ENCODE results near the gene EYS.
"Not testable (repeated sequence)": the region's sequence is repeated elsewhere in the genome, so short reads cannot be mapped to it uniquely, and the experiment has no call there.

EYS gene

GRCh38 chr6:64083261-64083660, 1623.8 kb downstream of the EYS start:
- no peak for DNase-seq

- DNase-seq = no peak
Observed at GRCh38 chr6:64081453-64081852, 1625.6 kb downstream of the EYS start.

GRCh38 chr6:64074981-64075380, 1632.0 kb downstream of the EYS start:
- DNase-seq = no peak

GRCh38 chr6:64072686-64073085, 1634.3 kb downstream of the EYS start:
- DNase-seq = no peak

DNA sequence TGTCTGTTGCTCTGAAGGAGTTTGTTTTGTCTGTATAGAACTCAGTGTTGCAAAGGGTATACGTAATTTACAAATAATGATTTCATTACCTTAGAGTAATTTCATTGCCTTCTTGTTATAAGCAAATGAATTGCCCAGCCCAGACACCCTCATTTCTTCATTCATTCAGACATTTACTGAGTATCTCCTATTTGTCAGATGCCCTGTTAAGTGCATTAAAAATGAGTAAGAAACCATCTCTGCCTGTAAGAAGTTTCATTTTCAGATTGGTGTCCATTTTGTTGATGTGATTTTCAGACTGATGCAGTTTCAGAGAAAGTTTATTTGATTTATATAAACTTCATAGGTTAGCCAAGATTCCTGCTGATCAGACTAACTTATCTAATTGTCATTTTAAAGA, 1642.1 kb downstream of the EYS start:
- no peak for DNase-seq

DNA sequence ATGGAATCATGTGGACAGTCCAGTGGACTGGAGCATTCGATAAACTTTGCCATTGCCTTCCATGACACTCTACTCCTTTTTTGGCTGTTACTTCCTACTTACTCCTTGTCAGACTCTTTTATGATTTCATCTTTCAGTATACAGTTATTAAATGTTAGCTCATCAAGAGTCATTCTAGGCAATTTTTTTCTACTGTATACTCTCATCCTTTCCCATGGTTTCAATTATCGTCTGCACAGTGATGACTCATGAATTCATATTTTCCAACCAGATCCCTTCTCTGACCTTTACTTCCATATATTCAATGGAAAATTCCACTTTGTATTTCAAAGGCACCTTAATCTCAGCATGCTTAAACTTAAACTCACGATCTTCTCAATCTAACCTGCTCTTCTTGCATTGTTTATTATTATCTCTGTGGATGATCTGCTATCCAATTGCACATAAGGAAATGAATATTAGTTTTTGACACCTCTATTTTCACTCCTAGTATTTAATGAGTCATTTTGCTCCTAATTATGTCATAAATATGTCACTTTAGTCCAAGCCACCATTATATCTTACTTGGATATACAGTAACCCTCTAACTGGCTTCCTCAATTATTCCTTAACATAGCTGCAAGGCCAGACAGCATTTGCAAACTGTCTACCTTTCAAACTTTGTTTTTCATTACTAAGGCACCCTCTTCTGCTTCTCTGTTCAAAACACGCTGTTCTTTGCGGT, 1643.9 kb downstream of the EYS start:
- DNase-seq = no peak

GRCh38 chr6:64054861-64055260, 1652.2 kb downstream of the EYS start:
- DNase-seq = no peak

GRCh38 chr6:64050590-64050989, 1656.4 kb downstream of the EYS start:
- no peak for DNase-seq

DNA sequence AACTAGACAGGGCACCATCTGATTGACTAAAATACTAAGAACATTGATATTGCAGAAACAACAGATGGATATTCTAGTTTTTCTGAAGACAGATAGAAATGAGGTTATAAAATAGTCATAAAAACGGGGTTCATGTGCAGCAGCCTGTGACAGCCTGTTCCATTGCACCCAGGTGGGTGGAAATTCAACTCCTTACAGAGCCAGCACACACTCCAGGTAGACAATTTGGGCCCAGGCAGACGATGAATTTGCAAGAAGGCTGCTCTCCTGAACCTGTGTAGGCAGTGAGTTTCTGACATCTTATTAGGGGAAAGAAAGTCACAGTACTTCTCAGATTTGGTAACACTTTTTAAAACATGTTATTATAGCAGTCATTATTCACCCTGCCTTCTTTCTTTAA, 1657.3 kb downstream of the EYS start:
- no peak for DNase-seq

GRCh38 chr6:64046746-64047208, 1660.2 kb downstream of the EYS start:
- no peak for DNase-seq

- DNase-seq = no peak
Observed at GRCh38 chr6:64041373-64041772, 1665.7 kb downstream of the EYS start.

DNA sequence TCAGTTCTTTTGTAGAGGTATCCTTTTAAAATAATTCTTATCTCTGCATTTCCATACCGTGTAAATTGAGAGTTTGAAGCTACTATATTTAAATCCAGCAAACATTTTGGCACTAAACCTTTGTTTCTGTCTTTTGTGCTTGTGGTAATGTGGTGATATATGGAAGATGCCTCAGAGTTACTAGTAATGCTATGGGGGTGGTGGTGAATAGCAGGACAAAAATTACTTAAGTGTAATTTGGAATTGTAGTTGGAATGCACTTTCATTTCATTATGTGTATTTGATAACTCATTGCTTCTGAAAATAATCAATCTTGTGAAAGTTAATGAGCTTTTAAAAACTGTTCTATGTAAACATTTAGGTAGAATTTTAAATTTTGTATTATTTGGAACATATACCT, 1666.9 kb downstream of the EYS start:
- DNase-seq = no peak

DNA sequence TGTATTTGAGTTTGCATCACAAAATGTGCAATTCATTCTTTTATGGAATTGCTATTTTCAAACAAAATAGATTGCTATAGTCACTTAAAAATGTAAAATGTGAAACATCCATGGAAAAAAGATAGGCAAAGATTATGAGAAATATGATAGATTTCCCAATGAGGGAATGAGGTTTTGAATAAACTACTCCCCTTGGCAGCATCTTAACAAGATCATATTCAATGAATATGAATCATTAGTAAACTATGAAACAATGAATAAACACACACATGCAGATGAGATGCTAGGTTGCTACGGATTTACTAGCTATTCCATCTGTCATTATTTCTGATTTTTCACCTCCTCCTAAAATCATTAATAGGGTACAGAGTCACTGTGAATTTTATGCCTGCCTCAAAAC, 1669.6 kb downstream of the EYS start:
- DNase-seq = no peak

- no peak for DNase-seq
Observed at GRCh38 chr6:64034910-64035655, 1671.9 kb downstream of the EYS start.

GRCh38 chr6:64034291-64034690, 1672.7 kb downstream of the EYS start:
- no peak for DNase-seq

DNA sequence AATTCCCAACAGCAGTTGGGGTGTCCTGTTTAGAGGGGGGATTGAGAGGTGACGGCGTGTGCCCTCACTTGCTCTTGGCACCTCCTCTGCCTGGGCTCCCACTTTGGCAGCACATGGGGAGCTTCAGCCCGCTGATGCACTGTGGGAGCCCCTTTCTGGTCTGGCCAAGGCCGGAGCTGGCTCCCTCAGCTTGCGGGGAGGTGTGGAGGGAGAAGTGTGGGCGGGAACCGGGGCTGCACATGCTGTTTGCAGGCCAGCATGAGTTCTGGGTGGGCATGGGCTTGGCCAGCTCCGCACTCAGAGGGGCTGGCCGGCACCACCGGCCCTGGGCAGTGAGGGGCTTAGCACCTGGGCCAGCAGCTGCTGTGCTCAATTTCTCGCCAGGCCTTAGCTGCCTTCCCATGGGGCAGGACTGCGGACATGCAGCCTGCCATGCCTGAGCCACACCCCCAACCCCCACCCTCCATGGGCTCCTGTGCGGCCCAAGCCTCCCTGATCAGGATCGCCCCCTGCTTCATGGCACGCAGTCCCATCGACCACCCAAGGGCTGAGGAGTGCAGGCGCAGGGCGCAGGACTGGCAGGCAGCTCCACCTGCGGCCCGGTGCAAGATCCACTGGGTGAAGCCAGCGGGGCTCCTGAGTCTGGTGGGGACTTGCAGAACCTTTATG, 1675.9 kb downstream of the EYS start:
- DNase-seq = not testable (repeated sequence)

DNA sequence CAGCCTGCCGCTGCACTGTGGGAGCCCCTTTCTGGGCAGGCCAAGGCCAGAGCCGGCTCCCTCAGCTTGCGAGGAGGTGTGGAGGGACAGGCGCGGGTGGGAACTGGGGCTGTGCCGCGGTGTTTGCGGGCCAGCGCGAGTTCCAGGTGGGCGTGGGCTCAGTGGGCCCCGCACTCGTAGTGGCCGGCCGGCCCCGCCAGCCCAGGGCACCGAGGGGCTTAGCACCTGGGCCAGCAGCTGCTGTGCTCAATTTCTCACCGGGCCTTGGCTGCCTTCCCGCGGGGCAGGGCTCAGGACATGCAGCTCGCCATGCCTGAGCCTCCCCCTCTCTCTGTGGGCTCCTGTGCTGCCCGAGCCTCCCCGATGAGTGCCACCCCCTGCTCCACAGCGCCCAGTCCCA, 1683.3 kb downstream of the EYS start:
- no peak for DNase-seq

- no peak for DNase-seq
Observed at GRCh38 chr6:64014595-64014994, 1692.4 kb downstream of the EYS start.

- no peak for DNase-seq
Observed at GRCh38 chr6:64013011-64013410, 1694.0 kb downstream of the EYS start.

DNA sequence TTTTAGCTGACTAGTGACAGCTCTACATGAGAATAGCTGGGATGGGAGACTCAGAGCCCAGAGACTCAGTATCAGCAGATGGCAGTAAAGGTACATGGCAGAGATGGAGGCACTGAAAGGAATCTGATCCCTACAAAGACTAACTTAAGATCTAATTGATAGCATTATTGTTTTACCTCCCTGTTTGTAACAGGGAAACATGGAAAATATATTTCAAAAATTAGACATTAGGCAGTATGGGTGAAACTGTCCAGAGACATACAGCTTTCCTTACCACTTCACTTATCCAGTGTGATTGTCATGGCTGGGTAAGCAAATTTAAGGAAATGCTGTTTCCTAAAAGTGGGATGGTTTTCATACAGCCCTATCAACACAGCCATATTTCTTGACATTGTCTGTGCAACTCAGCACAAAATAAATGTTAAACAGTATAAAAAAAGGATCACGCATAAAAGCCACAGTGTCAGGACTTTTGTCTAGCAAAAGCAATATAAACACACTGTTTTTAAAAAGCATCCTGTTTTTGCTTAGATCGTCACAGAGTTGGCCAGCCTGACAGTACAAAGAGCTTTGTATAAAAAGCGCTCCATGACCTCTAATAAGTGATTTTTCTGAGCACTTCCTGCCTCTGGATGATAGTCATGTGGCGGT, 1694.5 kb downstream of the EYS start:
- DNase-seq = no peak

- no peak for DNase-seq
Observed at GRCh38 chr6:64010666-64011065, 1696.4 kb downstream of the EYS start.

DNA sequence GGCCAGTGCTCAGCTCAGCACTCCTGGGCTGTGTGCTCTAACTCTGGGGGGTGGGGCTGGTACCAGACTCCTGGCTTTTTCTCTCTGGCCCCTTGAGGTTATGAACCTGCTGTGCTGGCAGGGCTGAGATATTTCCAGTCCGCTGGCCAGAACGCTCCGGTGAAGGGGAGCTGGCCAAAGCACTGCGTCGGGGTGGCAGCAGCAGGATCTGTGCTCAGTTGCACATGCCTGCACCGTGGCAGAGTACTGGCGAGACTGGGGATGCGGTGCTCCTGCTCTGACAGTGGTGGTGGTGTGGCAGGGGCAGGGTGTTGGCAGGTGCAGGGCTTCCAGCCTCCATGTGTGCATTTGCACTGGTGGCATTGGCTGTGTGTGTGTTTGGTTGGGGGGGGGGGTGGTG, 1697.0 kb downstream of the EYS start:
- DNase-seq = no peak

- no peak for DNase-seq
Observed at GRCh38 chr6:64006246-64006645, 1700.8 kb downstream of the EYS start.
